ENCODE data around the gene SPATS2.
A peak's percentile ranks its signal among the peaks of the same experiment; 100 is the strongest.
"Not testable (repeated sequence)": the region's sequence is repeated elsewhere in the genome, so short reads cannot be mapped to it uniquely, and the experiment has no call there.

SPATS2 gene

DNA sequence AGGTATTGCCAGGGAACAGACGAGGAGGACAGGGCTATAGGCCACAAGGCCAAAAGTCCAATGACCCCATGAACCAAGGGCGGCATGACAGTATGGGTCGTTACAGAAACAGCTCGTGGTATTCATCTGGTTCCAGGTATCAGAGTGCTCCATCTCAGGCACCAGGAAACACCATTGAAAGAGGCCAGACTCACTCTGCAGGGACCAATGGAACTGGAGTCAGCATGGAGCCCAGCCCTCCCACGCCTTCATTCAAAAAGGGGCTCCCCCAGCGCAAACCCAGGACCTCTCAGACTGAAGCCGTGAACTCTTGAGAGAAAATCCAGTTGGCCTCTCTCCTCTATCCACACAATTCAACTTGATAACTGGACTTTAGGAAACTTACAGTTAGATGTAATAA lies 158.7 kb downstream of the SPATS2 start:
- DNase-seq: no peak

DNA sequence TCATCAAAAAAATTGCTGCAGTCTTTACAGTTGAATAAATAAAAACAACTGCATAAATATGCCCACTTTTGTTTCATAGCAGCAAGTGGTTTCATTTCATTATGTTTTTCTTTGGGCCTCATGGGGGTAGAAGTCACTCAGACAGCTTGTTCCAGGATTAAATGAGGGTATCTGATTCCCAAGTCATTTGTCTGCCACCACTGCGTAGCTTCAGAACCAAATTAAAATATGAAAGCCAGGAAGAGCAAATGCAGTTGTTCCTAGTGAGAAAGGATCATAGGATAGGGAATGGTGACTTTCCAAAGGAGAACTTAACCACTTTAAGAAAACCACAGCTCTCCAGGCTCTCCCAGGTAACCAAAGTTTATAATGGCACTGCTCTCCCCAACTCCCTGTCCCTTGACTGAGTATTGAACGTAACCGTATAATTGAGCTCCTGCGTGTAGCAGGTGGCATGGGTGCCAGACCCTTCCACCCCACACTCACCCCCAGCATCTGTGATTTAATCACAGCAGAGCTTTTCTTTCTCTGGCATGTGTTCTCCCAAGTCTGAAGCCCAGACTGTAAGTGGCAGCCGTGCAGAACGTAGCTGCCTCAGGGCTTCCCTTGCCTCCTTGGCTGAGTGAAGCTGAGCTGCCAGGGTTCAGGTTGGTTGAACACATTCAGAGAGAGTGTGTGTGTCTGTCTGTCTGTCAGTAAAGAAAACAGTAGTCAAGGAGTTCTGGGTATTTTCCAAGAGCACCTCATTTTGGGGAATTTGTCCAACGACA lies 160.3 kb downstream of the SPATS2 start:
- no peak for DNase-seq

DNA sequence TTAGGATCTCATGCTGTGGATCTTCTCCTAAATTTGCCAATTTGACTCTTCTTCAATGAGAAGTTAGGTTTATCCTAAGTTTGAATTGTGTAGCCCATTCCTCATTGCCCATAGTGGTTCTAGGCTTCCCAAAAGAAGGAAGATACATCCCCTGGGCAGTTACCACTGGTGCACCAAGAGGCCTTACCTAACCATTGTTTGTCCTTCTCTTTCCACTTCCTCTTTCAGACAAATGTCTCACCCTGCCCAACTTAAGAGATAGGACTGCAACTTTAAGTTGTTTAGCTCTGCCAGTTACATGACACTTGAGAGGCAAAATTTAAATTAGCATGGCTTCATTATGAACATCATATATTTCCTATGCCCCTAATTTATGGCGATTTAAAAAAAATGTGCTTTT lies 162.2 kb downstream of the SPATS2 start:
- peak; percentile 15 for DNase-seq

DNA sequence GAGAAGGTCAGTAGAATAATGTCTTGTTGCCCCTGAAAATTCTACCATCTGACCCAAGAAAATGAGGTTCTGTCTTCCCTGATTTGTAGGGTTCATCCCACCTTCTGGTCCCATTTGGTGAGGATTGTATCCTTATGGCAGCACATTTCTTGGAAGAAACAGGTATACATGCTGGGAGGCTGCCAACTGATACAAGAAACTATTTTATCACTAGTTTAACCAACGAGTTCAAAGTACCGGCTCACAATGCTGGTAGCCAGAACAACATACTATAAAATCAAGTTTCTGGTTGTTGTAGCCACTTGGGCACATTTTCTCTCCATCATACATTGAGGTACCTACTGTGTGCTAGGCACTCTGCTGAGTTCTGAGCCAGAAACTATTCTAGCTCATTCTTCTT lies 164.5 kb downstream of the SPATS2 start:
- no peak for DNase-seq

DNA sequence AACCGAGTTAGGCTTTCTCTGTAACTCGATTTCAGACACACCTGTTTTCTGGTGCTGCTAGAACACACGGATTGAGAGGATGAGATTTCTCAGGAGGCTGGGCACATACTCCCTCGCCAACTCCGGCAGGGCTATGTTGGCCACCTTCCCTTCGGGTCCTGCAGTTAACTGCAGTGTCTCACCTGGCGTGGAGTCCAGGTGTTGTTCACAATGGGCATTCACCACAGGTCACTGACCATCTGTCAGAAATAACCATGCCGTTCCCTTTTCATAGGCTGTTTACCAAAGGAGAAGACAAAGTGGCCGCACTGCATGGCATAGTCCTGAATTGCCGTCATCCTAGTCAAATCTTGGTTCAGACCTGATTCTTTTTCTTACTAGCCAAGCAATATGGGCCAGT lies 166.1 kb downstream of the SPATS2 start:
- DNase-seq: no peak

- DNase-seq: not testable (repeated sequence)
Measured at GRCh38 chr12:49534122-49534521, 166.9 kb downstream of the SPATS2 start.

DNA sequence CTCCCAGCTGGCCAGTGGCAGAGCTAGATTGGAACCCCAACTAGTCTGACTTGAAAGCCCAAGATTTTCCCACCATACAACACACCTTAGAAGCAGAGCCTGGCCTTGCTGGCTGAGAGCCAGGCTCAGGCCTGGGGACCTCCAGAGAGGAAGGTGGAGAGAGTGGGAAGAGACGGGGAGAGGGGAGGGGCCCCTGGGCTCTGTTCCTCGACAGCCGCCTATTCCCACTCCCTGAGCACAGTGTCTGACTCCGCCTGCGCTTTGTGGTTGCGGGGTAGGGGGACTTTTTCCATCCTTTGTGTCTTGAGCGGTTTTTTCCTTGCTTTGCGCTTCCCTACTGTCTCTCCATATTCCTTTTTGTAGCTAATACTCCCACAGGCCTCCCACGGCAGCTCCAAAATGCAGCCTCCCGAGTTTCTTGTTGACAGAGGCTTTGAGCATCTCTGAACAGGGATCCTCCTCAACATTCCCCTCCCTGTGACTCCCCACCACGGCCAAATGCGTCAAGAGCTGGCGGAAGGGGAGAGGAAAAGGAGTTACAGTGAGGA lies 167.5 kb downstream of the SPATS2 start:
- no peak for DNase-seq

DNA sequence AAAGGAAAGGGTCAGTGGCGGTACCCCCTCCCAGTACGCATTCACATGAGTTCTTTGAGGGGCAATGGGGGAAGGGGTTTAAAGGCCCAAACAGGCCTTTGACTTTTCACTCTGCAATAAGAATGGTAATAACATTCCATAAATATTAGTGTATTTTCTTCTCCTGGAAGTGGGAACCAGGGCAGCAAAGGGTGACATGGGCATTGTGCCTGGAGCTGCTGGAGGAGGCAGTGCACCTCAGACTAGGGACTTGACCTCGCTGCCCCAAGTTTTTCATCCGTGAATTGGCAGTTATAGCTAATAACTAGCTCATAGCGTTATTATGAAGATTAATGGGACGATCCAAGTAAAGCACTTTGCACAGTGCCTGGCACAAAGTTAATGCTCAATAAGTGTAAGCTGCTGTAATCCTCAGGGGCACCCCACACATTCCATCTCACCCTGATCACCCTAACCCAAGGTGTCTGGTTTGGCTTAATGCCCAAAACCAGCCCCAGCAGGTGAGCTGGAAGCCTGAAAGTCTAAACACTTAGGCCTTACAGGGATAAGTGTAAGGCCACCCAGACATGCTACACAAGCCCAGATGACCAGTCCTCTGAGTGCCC lies 168.8 kb downstream of the SPATS2 start:
- no peak for DNase-seq

DNA sequence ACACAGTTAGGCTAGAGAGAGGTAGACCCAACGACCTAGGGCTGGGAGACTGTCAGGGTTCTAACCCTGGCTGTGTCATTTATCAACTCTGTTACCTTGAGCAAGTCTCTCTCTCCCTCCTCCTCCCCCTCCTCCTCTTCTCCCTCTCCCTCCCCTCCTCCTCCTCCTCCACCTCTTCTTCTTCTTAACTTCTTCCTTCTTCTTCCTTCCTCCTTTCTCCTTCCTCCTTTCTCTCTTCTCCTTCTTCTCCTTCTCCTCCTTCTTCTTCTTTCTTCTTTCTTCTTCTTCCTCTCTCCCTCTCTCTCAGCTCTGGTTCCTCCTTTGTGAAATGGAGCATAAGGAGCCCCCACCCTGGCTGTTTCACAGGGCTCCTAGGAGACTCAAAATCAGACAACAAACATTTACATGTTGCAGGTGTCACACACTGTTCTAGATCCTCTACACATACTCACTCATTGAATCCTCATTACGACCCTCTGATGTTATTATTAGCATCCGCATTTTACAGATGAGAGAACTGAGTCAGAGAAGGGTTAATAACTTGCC lies 169.3 kb downstream of the SPATS2 start:
- no peak for DNase-seq

DNA sequence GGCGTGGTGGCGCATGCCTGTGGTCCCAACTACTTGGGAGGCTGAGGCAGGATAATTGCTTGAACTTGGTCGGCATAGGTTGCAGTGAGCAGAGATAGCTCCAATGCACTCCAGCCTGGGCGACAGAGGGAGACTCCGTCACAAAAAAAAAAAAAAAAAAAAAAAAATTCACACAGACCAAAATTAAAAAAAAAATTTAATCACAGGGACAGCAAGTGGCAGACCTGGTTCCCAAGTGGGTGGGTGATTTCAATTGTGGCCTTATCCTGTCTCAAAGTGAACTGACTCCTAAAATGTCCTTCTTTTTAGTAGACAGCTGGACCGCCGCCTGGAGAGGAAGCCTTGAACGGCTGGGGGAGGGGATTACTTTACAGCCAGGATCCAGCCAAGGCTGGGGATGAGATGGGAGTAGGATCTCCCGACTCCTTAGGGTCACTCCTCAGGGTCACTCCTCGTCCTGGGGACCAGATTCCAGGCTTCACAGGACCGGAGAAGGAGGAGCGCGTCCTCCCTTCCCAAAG lies 170.0 kb downstream of the SPATS2 start:
- DNase-seq: no peak

DNA sequence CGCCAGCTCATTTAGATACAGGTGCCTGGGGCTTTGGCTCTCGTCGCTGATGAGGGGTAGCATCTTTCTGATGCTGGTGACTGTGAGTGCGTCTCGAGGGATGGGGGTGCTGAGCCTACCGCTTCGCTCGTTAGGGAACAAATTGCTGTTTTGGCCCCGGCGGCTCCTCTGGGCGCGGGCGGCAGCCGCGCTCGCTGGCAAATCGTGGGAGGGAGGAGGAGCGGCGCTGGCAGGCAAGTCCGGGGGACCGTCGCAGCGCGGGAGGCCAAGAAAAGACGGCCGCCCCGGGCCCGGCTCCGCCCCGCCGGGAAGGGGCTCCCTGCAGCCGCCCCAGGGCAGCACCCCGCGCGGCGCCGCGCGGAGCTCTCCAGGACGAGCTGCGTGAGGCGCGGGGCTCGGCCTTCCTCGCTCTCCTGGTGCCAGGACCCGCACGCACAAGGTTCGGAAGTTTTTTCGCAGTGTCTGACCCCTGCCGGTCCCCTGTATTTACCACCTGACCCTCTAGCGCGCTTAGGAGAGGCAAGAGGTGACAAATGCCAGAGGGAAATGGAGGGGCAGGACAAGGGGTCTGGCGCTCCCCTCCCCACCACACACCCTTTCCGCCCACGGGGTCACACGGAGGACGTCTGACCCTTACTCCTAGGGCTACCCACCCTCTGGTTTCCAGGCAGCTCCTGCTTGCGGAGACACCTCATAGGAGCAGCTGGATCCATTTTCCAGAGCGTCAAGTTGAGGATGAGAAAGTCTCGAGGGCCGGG lies 170.7 kb downstream of the SPATS2 start:
- DNase-seq: no peak

DNA sequence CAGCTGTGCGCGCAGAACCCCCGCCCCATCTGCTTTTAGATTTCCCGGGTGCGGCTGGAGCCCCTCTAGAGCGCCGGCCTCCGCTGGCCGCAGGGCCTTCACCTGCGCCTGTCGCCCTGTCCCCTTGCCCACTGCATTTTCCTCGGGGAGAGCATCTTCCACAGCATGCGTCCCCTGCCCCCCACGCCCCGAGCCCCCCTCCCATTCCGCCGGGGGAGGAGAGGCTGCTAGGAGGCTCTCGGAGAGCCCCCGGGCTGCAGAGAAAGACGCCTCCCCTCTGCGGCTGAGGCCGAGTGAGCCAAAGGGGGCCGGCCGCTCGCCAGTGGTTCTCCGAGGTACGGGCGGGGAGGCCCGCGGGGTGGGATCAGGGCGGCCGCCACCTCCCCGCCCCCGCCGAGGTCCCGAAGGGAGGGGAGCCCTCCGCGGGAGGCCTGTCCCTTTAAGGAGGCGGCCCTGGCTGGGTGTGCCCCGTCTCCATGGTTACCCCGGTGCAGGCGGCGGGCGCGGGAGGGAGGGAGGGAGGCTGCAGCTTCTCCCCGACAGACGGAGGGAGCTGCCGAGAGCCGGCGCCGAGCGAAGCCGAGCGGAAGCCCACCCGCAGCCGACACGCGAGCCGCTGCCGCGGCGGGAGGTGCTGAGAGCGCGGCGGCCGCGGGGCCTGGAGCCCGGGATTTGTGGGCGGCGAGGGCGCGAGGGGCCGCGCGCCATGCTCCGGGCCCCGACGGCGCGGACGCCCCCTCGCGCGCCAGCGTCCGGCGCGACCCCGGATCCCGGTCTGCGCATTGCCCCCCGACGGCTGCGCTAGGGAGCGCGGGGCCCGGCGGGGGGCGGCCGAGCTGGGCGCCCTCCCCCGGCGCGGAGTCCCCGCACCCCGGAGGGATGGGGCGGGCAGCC lies 171.5 kb downstream of the SPATS2 start, which contains the start of gene KCNH3:
Gene KCNH3 (plus strand): TSS at position 521 of the 894 bp plus-strand sequence. CDS start 387 bp downstream, outside the sequence.
- DNase-seq: peak; percentile 81

DNA sequence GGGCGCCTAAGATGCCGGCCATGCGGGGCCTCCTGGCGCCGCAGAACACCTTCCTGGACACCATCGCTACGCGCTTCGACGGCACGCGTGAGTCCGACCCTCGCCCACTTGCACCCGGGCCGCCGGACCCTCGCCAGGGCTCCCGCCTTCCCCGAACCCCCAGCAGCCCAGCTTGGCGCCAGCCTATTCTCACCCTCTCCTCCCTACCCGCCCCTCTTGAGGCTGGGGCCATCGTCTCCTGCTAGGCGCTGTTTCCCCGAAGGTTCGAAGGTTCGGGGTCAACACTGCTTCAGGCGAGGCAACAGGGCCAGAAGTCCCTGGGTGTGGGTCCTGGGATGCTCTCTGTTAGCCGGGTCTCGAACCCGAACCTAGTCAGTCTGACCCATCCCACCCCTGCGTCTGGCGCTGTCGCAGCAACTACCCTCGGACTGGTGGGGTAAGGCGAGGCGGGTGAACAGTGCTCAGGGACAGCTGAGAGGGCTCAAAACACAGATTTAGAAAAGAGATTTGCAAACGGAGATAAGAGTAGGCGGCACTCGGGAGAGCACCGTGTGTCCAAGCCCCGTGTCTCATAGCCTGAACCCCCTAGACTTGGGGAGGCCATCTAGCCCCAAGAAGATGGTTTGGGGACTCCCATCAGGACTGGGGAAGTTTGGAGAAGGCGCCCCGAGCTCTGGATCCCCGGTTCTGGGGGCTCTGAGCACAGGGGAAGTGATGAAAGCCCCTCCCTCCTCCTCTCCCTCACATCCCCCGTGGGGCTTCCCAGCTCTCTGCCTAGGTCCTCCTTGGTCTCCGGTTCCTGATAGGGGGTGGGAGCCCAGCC lies 172.4 kb downstream of the SPATS2 start:
- no peak for DNase-seq

- DNase-seq: no peak
Measured at GRCh38 chr12:49540229-49541139, 173.2 kb downstream of the SPATS2 start.

GRCh38 chr12:49541140-49541861 lies 174.0 kb downstream of the SPATS2 start:
- DNase-seq: no peak

GRCh38 chr12:49541911-49542505 lies 174.7 kb downstream of the SPATS2 start:
- DNase-seq: no peak

GRCh38 chr12:49542592-49543160 lies 175.4 kb downstream of the SPATS2 start:
- DNase-seq: no peak

DNA sequence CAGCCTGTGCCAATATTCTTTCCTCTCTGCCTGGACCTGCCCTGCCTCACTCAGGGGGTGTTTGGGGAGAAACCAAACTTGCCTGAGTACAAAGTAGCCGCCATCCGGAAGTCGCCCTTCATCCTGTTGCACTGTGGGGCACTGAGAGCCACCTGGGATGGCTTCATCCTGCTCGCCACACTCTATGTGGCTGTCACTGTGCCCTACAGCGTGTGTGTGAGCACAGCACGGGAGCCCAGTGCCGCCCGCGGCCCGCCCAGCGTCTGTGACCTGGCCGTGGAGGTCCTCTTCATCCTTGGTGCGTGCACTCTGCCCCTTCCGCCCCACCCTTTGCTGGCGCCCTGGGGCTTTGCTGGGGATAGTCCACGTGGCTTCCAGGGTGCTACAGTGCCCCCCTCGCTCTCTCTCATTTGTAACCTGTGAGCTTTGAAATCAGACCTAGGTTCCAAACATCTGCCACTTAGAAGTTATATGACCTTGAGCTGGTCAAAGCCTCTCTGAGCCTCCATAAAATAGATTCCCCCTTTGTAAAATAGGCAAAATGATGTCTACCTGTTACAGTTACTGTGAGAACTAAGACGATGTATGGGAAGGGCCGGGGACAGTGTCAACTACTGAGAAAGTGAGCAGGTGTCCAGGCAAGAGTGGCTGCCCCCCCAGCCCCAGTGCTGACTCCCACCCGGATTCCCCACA lies 176.1 kb downstream of the SPATS2 start:
- DNase-seq: no peak

All from hematopoietic multipotent progenitor cell treated with erythropoietin and hydrocortisone succinate and interleukin-3 and kit ligand, for 8 days (in vitro differentiated cells).